ENCODE measurements around the gene CCDC136.

DNA sequence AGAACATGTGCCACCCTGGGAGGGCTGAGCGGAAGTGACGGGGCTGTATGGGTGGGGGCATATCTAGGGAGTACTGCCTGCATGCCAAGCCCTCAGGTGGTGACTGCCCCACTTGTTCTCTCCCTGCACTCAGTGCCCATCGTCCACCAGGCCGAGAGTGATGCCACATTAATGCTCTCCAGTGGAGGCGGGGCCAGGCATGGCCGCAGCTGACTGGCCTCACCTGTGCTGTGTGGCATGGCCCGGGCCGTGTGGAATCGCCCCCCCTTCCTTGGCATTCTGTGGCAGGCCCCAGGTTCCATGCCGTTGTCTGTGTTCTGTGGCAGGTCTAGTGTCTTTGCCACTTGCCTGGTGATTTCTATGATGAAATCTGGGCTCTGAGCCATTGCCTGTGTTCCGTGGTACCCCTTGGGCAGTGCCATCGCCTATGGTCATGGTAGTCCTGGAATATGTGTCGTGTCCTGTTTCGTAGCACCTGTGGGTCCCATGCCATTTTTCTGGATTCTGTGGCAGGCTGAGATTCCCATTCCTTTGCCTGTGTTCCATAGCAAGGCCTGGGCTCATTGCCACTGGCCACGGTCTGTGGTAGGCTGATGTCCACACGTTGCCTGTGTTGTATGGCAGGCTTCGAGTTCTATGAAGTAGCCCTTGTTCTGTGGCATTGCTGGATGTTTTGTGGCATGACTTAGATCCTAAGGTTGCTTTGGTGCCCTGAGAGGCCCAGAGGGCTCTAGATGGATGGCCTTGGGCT is 47.4 kb downstream of the CCDC136 start:
- TF ChIP-seq, protein P1, sequence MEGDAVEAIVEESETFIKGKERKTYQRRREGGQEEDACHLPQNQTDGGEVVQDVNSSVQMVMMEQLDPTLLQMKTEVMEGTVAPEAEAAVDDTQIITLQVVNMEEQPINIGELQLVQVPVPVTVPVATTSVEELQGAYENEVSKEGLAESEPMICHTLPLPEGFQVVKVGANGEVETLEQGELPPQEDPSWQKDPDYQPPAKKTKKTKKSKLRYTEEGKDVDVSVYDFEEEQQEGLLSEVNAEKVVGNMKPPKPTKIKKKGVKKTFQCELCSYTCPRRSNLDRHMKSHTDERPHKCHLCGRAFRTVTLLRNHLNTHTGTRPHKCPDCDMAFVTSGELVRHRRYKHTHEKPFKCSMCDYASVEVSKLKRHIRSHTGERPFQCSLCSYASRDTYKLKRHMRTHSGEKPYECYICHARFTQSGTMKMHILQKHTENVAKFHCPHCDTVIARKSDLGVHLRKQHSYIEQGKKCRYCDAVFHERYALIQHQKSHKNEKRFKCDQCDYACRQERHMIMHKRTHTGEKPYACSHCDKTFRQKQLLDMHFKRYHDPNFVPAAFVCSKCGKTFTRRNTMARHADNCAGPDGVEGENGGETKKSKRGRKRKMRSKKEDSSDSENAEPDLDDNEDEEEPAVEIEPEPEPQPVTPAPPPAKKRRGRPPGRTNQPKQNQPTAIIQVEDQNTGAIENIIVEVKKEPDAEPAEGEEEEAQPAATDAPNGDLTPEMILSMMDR (IDR thresholded peaks at IDR 0.05), result no peak
- TF ChIP-seq POLR2AphosphoS5 (IDR thresholded peaks at IDR 0.05; ENCODE audit: low read depth, low read length), result no peak
- no peak for TF ChIP-seq TCF7L2 (IDR thresholded peaks at IDR 0.05; ENCODE audit: low read depth, low read length)
- TF ChIP-seq, protein P2, sequence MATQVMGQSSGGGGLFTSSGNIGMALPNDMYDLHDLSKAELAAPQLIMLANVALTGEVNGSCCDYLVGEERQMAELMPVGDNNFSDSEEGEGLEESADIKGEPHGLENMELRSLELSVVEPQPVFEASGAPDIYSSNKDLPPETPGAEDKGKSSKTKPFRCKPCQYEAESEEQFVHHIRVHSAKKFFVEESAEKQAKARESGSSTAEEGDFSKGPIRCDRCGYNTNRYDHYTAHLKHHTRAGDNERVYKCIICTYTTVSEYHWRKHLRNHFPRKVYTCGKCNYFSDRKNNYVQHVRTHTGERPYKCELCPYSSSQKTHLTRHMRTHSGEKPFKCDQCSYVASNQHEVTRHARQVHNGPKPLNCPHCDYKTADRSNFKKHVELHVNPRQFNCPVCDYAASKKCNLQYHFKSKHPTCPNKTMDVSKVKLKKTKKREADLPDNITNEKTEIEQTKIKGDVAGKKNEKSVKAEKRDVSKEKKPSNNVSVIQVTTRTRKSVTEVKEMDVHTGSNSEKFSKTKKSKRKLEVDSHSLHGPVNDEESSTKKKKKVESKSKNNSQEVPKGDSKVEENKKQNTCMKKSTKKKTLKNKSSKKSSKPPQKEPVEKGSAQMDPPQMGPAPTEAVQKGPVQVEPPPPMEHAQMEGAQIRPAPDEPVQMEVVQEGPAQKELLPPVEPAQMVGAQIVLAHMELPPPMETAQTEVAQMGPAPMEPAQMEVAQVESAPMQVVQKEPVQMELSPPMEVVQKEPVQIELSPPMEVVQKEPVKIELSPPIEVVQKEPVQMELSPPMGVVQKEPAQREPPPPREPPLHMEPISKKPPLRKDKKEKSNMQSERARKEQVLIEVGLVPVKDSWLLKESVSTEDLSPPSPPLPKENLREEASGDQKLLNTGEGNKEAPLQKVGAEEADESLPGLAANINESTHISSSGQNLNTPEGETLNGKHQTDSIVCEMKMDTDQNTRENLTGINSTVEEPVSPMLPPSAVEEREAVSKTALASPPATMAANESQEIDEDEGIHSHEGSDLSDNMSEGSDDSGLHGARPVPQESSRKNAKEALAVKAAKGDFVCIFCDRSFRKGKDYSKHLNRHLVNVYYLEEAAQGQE (IDR thresholded peaks at IDR 0.05; ENCODE audit: insufficient read depth in 1 of 2, low read depth in 2 of 2, low read length in 1 of 2), result no peak
- TF ChIP-seq SIN3A (IDR thresholded peaks at IDR 0.05; ENCODE audit: borderline replicate concordance, insufficient read depth, low read depth, low read length), result no peak

Data from Panc1 (cell line).